ENCODE results near the gene PTGS2.

PTGS2 gene

DNA sequence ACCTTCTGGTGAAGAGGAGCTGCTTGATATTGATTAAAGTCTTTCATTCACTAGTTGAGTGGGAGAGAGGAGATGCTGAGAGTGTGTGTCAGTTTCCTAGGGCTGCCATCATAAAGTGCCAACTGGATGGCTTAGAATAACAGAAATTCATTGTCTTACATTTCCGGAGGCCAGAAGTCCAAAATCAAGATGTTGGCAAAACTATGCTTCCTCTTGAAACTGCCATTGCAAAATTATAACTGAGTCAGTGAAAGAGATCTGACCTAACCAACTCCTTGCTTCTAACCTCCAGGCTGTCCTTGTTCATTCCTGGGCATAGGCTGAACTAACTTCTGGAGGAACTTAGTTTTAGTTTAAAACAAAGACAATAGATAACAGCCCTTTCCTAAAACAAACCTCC is 47.1 kb downstream of the PTGS2 start:
- DNase-seq (ENCODE audit: low read depth), result no peak

GRCh38 chr1:186629341-186629740 is 50.9 kb downstream of the PTGS2 start:
- DNase-seq (ENCODE audit: low read depth), result no peak

More for the DNA sequence above, 47.1 kb downstream of the PTGS2 start:
- H3K4me3 ChIP-seq (ENCODE audit: low read depth, low read length), result no peak overlapping the region
- TF ChIP-seq CTCF (conservative IDR thresholded peaks at IDR 0.05; ENCODE audit: low read depth, low read length), result no peak

GRCh38 chr1:186628910-186629309 is 51.3 kb downstream of the PTGS2 start:
- TF ChIP-seq CTCF (conservative IDR thresholded peaks at IDR 0.05; ENCODE audit: low read depth, low read length), result no peak
- DNase-seq (ENCODE audit: low read depth), result no peak
- H3K4me3 ChIP-seq (ENCODE audit: low read depth, low read length), result no peak overlapping the region

More at GRCh38 chr1:186629341-186629740, 50.9 kb downstream of the PTGS2 start:
- TF ChIP-seq CTCF (conservative IDR thresholded peaks at IDR 0.05; ENCODE audit: low read depth, low read length), result no peak
- H3K4me3 ChIP-seq (ENCODE audit: low read depth, low read length), result no peak overlapping the region

DNA sequence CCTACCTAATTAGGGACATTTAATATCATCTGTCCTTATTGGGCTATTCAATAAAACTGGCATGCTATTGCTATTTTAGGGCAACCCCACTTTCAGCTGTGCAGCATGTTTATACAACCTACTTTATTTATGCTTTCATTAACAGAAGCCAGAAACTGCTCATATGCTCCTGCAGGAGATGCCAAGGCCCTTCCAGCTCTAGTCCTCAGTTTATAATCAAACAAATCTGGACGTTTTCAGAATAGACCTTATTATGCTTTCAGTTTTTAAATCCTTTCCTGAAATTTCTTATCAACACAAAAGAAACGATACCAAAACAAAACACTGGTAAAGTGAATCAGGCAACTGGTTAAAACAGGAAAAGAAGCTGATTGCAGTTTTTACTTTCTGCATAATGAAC is 53.2 kb downstream of the PTGS2 start:
- peak; percentile 5 for TF ChIP-seq CTCF (conservative IDR thresholded peaks at IDR 0.05; ENCODE audit: low read depth, low read length)
- no peak overlapping the region for H3K4me3 ChIP-seq (ENCODE audit: low read depth, low read length)
- DNase-seq (ENCODE audit: low read depth), result peak; percentile 6

GRCh38 chr1:186626356-186626932 is 53.8 kb downstream of the PTGS2 start:
- DNase-seq (ENCODE audit: low read depth), result peak; percentile 58
- no peak for TF ChIP-seq CTCF (conservative IDR thresholded peaks at IDR 0.05; ENCODE audit: low read depth, low read length)
- no peak overlapping the region for H3K4me3 ChIP-seq (ENCODE audit: low read depth, low read length)

- TF ChIP-seq CTCF (conservative IDR thresholded peaks at IDR 0.05; ENCODE audit: low read depth, low read length), result no peak
- no peak overlapping the region for H3K4me3 ChIP-seq (ENCODE audit: low read depth, low read length)
- DNase-seq (ENCODE audit: low read depth), result no peak
Observed at GRCh38 chr1:186623551-186623950, 56.7 kb downstream of the PTGS2 start.

Data from choroid plexus epithelial cell (primary cell).